Ectodermal cell (in vitro differentiated cells): ENCODE data around the gene NDUFAF8.

ENCODE experiments used
- H3K27ac ChIP-seq: 2 replicates; pipeline ENCODE4 v1.7.0; 2013; ENCODE audit warnings: mild to moderate bottlenecking, low read depth, low read length; ENCODE audit not compliant: insufficient read depth, poor library complexity, severe bottlenecking
- H3K27me3 ChIP-seq: 2 replicates; pipeline ENCODE4 v1.7.0; 2013; ENCODE audit warnings: mild to moderate bottlenecking, low read length; ENCODE audit not compliant: insufficient read depth, control insufficient read depth, poor library complexity, severe bottlenecking
- H3K36me3 ChIP-seq: one replicate; pipeline ENCODE4 v1.7.0; 2013; ENCODE audit warnings: low read length; ENCODE audit not compliant: control insufficient read depth, insufficient read depth
- H3K4me1 ChIP-seq: one replicate; pipeline ENCODE4 v1.7.0; 2013; ENCODE audit warnings: low read length; ENCODE audit not compliant: control insufficient read depth, insufficient read depth
- H3K4me3 ChIP-seq: 2 replicates; pipeline ENCODE4 v1.7.0; 2013; ENCODE audit warnings: low read depth, low read length, control low read depth; ENCODE audit not compliant: insufficient read depth
- H3K9me3 ChIP-seq: 2 replicates; pipeline ENCODE4 v1.7.0; 2013; ENCODE audit warnings: mild to moderate bottlenecking, low read length, moderate library complexity; ENCODE audit not compliant: control insufficient read depth
- WGBS, 2 experiments: methylation state at CpG; one replicate each; pipeline ENCODE4 v1.1.7; 2013; ENCODE audit warnings: missing lambda C conversion rate in 2 of 2; 5-methylcytosine and 5-hydroxymethylcytosine counted together

Gene NDUFAF8

DNA sequence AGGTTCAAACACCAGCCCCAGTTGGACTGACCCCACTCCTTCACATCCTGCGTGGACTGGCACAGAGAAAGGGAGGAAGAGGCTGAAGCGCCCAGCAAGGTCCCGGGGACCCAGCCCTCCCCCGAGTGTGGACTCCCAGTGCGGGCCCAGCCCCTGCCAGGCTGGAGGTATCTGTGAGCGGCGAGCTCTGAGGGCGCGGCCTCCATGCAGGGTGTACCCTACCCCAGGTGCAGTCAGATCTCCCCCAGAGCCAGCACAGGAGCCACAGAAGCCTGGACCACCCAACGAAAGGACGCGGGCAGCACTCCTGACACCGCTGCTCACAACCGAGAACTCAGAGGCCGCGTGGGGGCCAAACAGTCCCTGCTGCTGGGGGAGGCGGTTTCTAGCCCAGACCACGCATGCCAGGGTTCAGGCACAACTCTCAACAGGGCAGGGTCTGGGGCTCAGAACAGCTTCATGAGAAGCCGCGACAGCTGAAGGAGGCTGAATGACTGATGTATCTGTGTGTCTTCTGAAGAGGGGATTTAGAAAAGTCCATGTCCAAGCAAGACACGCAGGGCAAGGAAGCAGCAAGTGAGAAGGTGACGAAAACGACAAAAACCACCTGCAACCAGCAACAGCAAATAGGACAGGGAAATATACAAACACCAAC is 47.5 kb downstream of the NDUFAF8 start:
- H3K27me3 ChIP-seq = no peaks in the 10 kb centered on the region

DNA sequence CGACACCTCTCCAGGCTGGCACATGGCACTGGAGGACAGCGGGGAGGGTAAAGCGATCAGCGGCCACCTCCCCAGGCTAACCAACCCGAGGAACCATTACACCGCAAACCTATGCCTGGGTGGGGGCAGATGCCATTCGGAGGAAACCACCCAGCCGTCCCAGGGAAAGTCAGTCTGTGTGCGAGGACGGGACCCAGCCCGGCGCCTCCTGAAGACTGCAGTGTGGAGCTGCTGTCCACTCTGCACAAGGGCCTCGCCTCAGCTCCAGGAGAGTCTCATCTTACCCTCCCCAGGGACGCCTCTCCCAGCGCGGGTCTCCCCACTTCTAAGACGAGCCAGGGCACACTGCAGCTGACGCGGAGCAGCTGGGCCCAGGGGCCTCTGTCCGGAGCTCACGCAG is 48.0 kb downstream of the NDUFAF8 start:
- Histone ChIP-seq H3K27me3 (no peaks in the 10 kb centered on the region), H3K27ac (no peak overlapping the region), H3K9me3 (no peaks in the 10 kb centered on the region), H3K4me1 (peaks cover 12% of the 10 kb centered on the region), H3K36me3 (no peaks in the 10 kb centered on the region), H3K4me3 (no peak overlapping the region)
- WGBS, 2 experiments = 93 to 94% methylated on average over 21 of the region's 21 CpGs

More for the DNA sequence above, 47.5 kb downstream of the NDUFAF8 start:
- Histone ChIP-seq H3K4me3 (no peak overlapping the region), H3K4me1 (peaks cover 12% of the 10 kb centered on the region), H3K27ac (no peak overlapping the region), H3K9me3 (no peaks in the 10 kb centered on the region), H3K36me3 (no peaks in the 10 kb centered on the region)
- WGBS, 2 experiments = 91 to 94% methylated on average over 23 of the region's 23 CpGs

DNA sequence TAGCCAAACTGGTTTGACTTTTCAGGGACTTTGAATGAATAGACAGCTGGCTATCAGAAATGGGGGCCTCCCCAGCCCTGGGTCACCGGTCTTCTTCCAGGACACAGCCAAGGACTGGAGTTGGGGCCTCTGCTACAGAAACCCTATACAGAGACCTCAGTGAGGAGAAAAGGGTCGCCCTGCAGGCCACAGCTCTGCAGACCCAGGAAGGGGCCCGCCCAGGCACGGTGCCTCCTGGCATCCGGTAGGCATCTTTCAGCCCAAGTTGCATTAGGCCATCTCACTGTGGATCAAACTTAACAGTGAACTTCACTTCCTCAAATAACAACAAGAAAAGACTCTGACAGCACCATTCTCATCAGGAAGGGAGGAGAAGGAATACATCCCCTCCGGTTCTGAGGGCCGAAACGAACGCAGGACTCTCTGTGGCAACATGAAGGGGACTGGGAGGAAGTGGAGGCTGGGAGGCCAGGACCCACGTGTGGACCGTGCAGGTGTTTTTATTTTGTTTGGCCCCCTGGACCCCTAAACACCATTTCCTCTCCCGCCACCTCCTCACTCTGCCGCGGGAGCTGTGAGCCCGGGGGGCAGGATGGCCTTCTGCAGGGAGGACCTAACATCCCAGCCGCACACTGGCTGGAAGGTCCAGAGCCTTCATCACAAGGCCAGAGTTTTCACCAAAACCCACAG is 48.8 kb downstream of the NDUFAF8 start:
- H3K9me3 ChIP-seq = no peaks in the 10 kb centered on the region
- no peak overlapping the region for H3K27ac ChIP-seq
- no peaks in the 10 kb centered on the region for H3K36me3 ChIP-seq
- peaks cover 12% of the 10 kb centered on the region for H3K4me1 ChIP-seq
- 95 to 97% methylated on average over 16 of the region's 16 CpGs for WGBS, 2 experiments
- H3K27me3 ChIP-seq = no peaks in the 10 kb centered on the region
- H3K4me3 ChIP-seq = no peak overlapping the region

DNA sequence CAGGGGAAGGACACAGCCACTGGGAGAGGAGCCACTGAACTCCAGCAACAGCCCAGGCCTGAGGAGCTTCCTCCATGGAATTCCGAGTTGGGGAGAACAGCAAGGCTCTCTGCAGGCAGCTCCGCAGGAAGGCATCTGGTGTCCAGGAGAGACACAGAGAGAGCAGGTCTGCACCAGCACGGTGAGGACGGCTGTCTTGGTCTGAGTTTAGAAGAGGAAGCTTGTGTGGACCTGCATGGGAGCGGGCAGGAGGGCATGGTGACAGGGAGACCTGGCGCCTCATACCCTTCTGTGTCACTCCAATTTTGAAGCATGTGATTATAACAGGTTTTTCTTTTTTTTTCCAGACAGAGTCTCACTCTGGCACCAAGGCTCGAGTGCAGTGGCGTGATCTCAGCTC is 49.6 kb downstream of the NDUFAF8 start:
- peaks cover 12% of the 10 kb centered on the region for H3K4me1 ChIP-seq
- 91 to 93% methylated on average over 8 of the region's 8 CpGs for WGBS, 2 experiments
- no peak overlapping the region for H3K4me3 ChIP-seq
- no peak overlapping the region for H3K27ac ChIP-seq
- H3K36me3 ChIP-seq = no peaks in the 10 kb centered on the region
- no peaks in the 10 kb centered on the region for H3K9me3 ChIP-seq
- no peaks in the 10 kb centered on the region for H3K27me3 ChIP-seq

DNA sequence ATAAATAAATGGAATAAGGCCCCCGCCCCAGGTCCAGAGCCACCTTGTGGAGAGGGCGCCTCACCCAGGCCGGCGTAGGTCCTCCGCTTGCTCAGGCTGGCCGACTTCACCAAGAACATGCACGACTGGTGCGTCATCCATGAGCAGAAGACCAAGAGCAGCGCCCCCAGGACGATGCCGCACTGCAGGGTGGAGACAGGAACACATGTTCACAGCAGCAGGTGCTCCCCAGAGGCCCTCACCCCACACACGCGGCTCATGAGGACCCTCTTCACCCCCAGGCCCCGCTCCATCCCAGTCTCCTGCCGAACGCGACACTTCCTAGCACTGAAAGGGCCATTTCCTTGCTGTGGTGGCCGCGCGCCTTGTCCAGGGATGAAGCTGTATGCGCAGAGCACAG is 50.5 kb downstream of the NDUFAF8 start:
- no peaks in the 10 kb centered on the region for H3K27me3 ChIP-seq
- no peaks in the 10 kb centered on the region for H3K36me3 ChIP-seq
- no peak overlapping the region for H3K4me3 ChIP-seq
- H3K4me1 ChIP-seq = peaks cover 12% of the 10 kb centered on the region
- no peaks in the 10 kb centered on the region for H3K9me3 ChIP-seq
- H3K27ac ChIP-seq = no peak overlapping the region
- 94 to 95% methylated on average over 21 of the region's 21 CpGs for WGBS, 2 experiments

DNA sequence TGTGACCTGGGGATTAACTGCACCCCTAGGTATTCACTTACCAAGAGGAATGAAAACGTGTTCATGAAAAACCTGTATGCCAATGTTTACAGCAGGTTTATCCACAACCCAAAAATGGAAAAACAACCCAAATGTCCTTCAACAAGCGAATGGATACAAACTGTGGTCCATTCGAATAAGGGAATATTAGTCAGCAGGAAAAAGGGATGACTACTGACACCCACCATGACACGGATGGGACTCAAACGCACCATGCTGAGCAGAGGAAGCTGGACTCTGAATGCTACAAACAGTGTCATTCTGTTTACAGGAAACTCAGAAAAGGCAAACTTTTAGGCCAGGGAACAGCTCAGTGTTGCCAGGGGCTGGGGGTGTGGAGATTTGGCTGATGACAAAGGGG is 51.1 kb downstream of the NDUFAF8 start:
- Histone ChIP-seq H3K9me3 (no peaks in the 10 kb centered on the region), H3K27ac (no peak overlapping the region), H3K36me3 (no peaks in the 10 kb centered on the region), H3K4me3 (no peak overlapping the region), H3K4me1 (peaks cover 7% of the 10 kb centered on the region), H3K27me3 (no peaks in the 10 kb centered on the region)
- 95 to 97% methylated on average over 5 of the region's 5 CpGs for WGBS, 2 experiments
